GM21737 (cell line): ENCODE measurements around the gene MMD2.
"Not testable (repeated sequence)": the region's sequence is repeated elsewhere in the genome, so short reads cannot be mapped to it uniquely, and the experiment has no call there.

Experiments used
- ATAC-seq: cut with Tn5 transposase; IDR thresholded peaks from one replicate; pipeline ENCODE4 v1.9.1; 2021; ENCODE audit warnings: mild to moderate bottlenecking, moderate library complexity; ENCODE audit not compliant: unreplicated experiment

The MMD2 gene, protein sequence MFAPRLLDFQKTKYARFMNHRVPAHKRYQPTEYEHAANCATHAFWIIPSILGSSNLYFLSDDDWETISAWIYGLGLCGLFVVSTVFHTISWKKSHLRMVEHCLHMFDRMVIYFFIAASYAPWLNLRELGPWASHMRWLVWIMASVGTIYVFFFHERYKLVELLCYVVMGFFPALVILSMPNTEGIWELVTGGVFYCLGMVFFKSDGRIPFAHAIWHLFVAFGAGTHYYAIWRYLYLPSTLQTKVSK

DNA sequence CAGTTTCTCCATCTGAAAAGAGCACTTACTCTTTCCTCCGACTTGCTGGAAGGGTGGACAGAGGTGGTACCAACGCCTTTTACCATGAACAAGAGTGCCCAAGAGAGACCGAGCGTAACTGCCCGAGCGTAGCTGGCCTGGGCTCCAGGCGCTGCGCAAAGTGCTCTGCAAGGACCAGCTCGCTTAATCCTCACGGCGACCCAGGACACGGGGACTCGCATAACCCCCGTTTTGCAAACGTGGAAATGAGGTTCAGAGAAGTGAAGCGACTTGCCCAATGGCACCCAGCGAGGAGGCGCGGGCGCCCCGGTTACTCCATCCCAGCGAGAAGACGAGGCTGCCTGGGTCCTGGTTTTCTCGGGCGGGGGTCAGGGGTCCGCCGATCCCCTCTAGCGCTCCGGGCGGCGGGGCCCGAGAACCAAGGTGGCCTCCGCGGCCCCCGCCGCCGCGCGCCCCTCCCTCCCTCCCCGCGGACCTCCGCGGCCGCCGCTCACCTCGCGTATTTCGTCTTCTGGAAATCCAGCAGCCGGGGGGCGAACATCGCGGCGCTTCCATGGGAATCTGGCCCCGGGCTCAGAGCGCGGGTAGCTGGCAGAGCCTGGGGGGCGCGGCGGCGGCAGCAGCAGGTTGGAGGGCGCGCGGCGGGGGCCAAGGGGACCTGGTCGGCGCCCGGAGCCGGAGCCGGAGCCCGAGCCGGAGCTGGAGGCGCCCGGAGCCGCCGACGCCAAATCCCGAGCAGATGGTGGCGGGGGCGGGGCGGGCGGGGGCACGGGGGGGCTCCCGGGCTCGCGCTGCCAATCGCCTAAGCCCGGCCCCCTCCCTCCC, at the start of gene MMD2:
MMD2 (minus strand) TSS at position 711 of the 825 bp plus-strand sequence; CDS start at position 541, 170 bp downstream.
- ATAC-seq: no peak

GRCh38 chr7:5005066-5005465, 46.1 kb upstream of the MMD2 start:
- ATAC-seq: no peak

- no peak for ATAC-seq
Observed at GRCh38 chr7:5001911-5002310, 42.9 kb upstream of the MMD2 start.

DNA sequence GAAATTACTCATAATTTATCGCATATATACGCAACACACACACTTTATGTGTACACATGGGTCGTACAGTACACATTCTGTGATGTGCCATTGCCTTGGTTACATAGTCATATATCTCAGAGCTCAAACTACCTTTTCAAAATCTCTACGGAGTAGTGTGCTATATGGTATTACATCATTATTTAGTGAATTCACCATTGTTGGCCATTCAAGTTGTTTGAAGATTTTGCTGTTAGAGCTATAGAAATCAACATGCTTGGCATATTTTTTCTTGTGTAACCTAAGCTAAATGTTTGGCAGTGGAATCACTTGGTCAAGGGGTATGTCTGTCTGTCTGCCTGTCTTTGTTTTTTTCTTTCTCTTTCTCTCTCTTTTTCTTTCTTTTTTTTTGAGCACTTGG, 42.0 kb upstream of the MMD2 start:
- no peak for ATAC-seq

GRCh38 chr7:4999369-4999950, 40.5 kb upstream of the MMD2 start:
- ATAC-seq: no peak

DNA sequence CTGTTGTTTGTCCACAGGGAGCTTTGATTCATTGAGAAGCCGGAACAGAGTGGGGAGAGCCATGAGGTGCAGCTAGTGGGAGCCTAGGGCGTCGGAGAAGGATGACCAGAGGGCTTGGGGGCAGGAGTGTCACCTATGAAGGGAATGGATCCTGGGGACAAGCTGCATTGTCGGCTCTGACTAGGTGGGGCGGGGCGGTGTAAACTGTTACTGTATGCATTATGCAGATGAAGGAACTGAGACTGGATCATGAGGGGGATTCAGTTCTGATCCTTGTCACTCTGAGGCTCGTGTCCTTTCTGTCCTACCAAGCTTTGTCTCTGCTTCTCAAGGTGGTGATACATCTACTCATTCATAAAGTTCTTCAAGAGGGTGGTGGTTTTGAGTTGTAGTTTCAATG, 39.9 kb upstream of the MMD2 start:
- no peak for ATAC-seq

- no peak for ATAC-seq
Observed at GRCh38 chr7:4998244-4998643, 39.3 kb upstream of the MMD2 start.

DNA sequence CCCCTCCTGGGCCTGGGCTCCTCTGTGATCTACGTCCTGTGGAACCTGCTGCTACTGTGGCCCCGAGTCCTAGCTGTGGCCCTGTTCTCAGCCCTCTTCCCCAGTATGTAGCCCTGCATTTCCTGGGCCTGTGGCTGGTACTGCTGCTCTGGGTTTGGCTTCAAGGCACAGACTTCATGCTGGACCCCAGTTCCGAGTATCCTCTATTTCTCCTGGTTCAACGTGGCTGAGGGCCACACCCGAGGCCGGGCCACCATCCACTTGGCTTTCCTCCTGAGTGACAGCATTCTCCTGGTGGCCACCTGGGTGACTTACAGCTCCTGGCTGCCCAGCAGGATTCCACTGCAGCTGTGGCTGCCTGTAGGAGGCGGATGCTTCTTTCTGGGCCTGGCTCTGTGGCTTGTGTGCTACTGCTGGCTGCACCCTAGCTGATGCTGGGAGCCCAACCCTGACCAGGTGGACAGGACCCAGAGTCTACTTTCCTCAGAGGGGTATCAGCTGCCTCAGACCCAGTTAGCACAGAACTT, 37.8 kb upstream of the MMD2 start:
- no peak for ATAC-seq

- ATAC-seq: no peak
Observed at GRCh38 chr7:4995429-4995969, 36.5 kb upstream of the MMD2 start.

DNA sequence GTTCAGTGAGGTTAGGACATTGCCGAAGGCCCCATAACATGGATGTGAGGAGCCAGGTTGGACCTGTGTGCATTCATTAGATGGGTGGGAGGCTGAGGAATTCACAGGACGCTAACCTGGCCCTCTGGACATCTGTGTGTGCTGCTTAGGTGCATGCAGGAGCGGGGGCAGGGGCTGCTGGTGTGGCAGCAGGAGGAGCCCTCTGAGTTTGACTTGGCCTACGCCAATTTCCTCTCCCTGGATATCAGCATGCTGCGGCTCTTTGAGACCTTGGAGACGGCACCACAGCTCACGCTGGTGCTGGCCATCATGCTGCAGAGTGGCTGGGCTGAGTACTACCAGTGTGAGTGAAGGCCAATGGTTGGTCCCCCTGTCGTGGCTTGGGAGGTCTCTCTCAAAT, 34.5 kb upstream of the MMD2 start:
- no peak for ATAC-seq

DNA sequence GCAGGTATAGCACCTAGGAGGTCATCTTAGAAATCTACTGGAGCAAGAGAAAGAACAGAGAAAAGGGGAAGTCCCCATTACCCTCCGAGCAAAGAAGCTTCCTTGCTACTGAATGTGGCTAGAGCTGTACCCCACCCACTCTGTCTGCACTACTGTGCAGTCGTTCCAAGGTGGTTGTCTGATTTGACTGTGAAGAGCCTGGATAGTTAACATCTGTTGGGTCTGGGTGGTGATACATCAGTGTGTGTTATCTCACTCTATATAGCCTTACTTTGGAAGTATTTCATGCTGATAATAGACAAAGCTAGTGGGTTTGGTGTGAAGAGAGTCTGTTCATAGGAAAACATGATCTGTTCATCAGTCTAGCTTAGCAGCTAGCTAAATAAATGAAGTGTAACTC, 23.8 kb upstream of the MMD2 start:
- ATAC-seq: not testable (repeated sequence)

DNA sequence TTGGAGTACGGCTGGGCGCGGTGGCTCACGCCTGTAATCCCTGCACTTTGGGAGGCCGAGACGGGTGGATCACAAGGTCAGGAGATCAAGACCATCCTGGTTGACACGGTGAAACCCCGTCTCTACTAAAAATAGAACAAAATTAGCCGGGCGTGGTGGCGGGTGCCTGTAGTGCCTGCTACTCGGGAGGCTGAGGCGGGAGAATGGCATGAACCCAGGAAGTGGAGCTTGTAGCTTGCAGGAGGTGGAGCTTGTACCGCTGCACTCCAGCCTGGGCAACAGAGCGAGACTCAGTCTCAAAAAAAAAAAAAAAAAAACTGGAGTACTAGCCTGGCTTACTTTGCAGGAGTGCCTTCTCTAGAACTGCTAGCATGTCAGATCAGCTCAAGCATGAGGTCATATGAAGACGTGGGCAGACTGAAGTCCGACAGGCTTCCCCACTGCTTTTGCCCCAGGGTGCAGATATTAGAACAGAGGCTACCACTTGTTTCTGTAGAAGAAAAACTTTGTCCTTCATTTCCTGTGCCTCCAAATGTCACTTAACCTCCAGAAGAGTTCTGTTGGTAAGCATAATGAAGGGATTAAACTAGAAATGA, 22.4 kb upstream of the MMD2 start:
- not testable (repeated sequence) for ATAC-seq

GRCh38 chr7:4975626-4976025, 16.6 kb upstream of the MMD2 start:
- not testable (repeated sequence) for ATAC-seq

DNA sequence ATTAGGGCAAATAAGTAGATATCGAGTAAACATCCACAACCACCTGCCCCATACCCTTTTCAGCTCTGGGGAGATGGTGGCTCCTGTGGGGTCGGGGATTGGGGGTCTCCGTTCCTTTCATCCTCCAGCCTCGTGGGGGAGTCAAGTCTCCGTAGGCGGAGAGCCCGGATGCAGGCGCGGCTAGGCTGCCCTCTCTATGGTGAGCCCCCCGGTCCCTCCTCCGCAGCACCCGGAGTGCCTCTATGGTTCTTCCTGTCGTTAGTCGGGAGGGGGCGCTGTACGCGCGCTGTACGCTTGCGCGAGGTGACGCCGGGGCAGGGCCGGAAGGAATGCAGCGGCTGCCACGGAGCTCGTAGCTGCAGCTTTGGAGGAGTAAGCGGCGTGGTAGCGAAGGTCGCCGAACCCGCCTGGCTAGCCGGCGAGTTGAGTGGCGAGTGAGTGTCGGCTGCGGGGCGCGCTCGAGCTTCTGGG, 14.8 kb upstream of the MMD2 start:
- peak; percentile 96 for ATAC-seq

GRCh38 chr7:4972446-4972845, 13.5 kb upstream of the MMD2 start:
- not testable (repeated sequence) for ATAC-seq

DNA sequence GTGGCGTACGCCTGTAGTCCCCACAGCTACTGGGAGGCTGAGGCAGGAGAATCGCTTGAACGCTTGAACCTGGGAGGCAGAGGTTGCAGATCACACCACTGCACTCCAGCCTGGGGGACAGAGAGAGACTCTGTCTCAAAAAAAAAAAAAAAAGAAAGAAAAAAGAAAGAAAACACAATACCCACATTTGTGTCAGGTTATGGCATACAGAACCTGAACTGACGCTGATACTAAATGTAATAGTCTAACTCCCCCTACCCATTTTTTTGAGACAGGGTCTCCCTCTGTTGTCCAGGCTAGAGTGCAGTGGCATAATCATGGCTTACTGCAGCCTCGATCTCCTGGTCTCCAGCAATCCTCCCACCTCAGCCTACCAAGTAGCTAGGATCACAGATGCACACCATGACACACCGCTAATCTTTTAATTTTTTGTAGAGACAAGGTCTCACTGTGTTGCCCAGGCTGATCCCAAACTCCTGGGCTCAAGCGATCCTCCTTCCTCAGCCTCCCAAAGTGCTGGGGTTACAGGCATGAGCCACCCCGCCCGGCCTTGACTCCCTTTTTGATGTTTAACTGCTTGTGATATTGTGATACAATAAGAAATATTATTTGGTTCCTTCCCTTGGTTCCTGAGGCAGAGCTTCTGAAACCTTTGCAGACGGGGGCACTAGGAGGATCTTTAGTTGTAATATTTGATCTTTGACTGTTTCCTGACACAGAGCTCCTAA, 6.5 kb upstream of the MMD2 start:
- no peak for ATAC-seq

- ATAC-seq: no peak
Observed at GRCh38 chr7:4964506-4964905, 5.5 kb upstream of the MMD2 start.

DNA sequence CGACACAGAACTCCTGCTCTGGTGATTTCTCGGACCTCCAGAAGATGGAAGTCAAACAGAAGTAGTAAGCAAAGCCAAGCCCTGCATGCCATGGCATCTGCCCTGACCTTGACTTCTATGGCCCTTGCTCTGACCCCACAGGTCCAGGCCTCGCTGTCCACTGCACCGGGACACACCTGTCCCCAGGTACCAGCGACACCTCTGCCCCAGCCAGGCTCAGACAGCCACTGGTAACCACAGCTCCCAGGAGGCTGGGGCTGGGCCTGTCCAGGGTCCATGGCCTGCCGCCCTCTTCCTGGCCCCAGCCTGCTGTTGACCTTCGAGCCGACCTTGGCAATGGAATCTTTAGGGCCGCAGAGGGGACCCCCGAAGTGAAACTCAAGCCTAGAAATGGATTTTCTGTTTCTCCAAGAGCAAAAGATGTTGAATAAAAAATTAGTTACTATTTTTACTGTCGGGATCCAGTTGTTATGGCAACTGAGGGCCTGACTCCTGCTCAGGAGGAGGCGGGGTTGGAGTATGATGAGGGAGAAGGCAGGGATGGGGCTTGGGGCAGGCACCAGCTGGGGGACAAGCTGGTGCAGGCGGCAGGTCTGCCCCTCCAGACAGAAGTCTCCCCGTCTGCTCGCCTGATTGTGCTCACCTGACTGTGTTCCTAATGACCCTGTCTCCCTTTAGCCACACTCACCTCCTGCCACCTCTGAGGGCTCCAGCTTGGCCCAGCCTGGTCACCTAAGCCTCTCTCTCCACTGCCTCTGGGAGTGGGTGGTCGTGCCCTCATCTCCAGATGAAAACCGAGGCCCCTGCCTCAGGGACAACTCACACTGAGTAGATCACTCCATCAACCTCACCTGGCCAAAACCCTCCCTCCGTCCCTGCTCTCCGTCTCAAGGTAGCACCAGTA, 4.1 kb upstream of the MMD2 start:
- no peak for ATAC-seq

GRCh38 chr7:4960363-4960762, 1.4 kb upstream of the MMD2 start:
- ATAC-seq: no peak
